GM13977 (cell line): Measurements from ENCODE around the gene LOXL3.

Experiments
- DNase-seq: peaks from one replicate; pipeline ENCODE4 v3.0.0; 2012; ENCODE audit warnings: low spot score
- CTCF ChIP-seq: IDR thresholded peaks from 2 replicates; pipeline ENCODE4 v1.5.1; 2012; ENCODE audit warnings: mild to moderate bottlenecking, control low read depth; ENCODE audit not compliant: insufficient read depth; ENCODE audit errors: extremely low read depth, missing control alignments
- in situ Hi-C: fragments of 300-500 bp; cut with MboI; formaldehyde crosslinking; loops from one replicate; pipeline ENCODE4 v1.12.0; 2022; ENCODE audit warnings: low sequenced_read_pairs, low pct_unique_long_range_greater_than_20kb, mixed read lengths, inconsistent platforms; ENCODE audit not compliant: unreplicated experiment

The LOXL3 gene

DNA sequence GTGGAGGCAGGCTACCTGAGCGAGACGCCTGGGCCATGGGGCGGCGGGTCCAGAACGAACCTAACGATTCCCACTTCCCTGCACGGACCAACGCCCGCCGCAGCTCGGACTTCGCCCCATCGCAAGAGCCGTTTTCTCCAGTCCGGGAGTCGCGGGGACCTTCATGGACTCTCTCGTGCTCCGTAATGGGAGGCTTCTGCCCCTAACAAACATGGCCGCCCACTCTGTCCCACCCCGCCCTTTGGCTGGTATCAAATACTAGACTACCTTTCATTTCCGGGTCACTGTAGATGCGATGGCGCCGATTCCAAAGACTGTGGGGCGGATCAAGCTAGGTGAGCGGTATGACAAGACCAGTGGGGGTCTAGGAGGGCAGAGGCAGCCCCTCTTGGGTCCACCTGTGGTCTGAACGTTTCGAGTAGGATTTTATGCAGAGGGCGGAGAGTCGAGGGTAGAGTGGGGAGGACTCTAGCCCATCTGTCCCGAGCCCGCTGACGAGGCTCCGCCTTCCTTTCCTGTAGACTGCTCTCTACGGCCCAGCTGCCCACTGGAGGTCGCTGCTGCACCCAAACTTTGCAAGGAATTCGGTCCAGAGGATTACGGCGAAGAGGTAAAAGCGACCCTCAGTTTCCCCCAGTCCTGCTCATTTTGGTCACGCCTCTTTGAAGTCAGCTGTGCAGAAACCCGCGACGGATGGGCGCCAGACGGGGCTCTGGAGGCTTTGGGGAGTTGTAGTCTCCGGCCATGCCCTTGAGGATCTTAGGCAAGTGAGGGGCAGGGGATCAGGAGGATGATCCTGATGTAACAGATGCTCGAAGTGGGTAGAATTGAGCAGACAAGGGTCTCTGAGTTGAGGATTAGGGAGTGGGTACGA is 70.7 kb downstream of the LOXL3 start, which contains the start of the genes CCDC142 and TTC31:
TSS of gene CCDC142 (minus strand) at position 198 of the 874 bp plus-strand sequence. CDS start at position 37, 161 bp downstream.
TSS of gene TTC31 (plus strand) at position 281 of the 874 bp plus-strand sequence. CDS start at position 296, 15 bp downstream.
- peak; percentile 93 for DNase-seq
- in situ Hi-C loops: loop anchor here (25.0 kb wide), 1 partner anchor 104 kb away; no protein-coding TSS in a partner anchor
- TF ChIP-seq CTCF: peak; percentile 95
